Suppressor macrophage treated with lipopolysaccharide for 1 hour (primary cell): ENCODE data around the gene KCNIP1.

Source experiments
- DNase-seq, 3 donors: peaks; one replicate each; pipeline ENCODE4 v3.0.0-alpha.2; 2020 to 2022

KCNIP1 gene

GRCh38 chr5:170509348-170509660 lies 5.5 kb downstream of the KCNIP1 start:
- DNase-seq = no peak

GRCh38 chr5:170510126-170510525 lies 6.3 kb downstream of the KCNIP1 start:
- no peak for DNase-seq

- peak; percentile 30 to 38 (median 36) for DNase-seq
Measured at GRCh38 chr5:170510559-170510958, 6.7 kb downstream of the KCNIP1 start.

- DNase-seq = peak in 2 of 3 donors; percentile 43 to 44
Measured at GRCh38 chr5:170511551-170512258, 7.9 kb downstream of the KCNIP1 start.

GRCh38 chr5:170513856-170514525 lies 10.2 kb downstream of the KCNIP1 start:
- DNase-seq = no peak

GRCh38 chr5:170517411-170517810 lies 13.6 kb downstream of the KCNIP1 start:
- no peak for DNase-seq

GRCh38 chr5:170518277-170518676 lies 14.5 kb downstream of the KCNIP1 start:
- no peak for DNase-seq

GRCh38 chr5:170519549-170519948 lies 15.7 kb downstream of the KCNIP1 start:
- no peak for DNase-seq

GRCh38 chr5:170520372-170520771 lies 16.6 kb downstream of the KCNIP1 start:
- DNase-seq = peak in 1 of 3 donors; percentile 35

- peak; percentile 33 to 65 (median 58) for DNase-seq
Measured at GRCh38 chr5:170522211-170523141, 18.7 kb downstream of the KCNIP1 start.

GRCh38 chr5:170523142-170523551 lies 19.3 kb downstream of the KCNIP1 start:
- DNase-seq = no peak

- no peak for DNase-seq
Measured at GRCh38 chr5:170523830-170524229, 20.0 kb downstream of the KCNIP1 start.

GRCh38 chr5:170524576-170524975 lies 20.8 kb downstream of the KCNIP1 start:
- no peak for DNase-seq

- DNase-seq = no peak
Measured at GRCh38 chr5:170525470-170526211, 21.8 kb downstream of the KCNIP1 start.

GRCh38 chr5:170527991-170528390 lies 24.2 kb downstream of the KCNIP1 start:
- no peak for DNase-seq

- no peak for DNase-seq
Measured at GRCh38 chr5:170528976-170529375, 25.2 kb downstream of the KCNIP1 start.

GRCh38 chr5:170532935-170533334 lies 29.1 kb downstream of the KCNIP1 start:
- no peak for DNase-seq

- DNase-seq = no peak
Measured at GRCh38 chr5:170533383-170533782, 29.6 kb downstream of the KCNIP1 start.

GRCh38 chr5:170534177-170534576 lies 30.4 kb downstream of the KCNIP1 start:
- no peak for DNase-seq

- no peak for DNase-seq
Measured at GRCh38 chr5:170534941-170535340, 31.1 kb downstream of the KCNIP1 start.

GRCh38 chr5:170536525-170536924 lies 32.7 kb downstream of the KCNIP1 start:
- no peak for DNase-seq

- no peak for DNase-seq
Measured at GRCh38 chr5:170537451-170538095, 33.8 kb downstream of the KCNIP1 start.
